NCI-H345 (cell line): ENCODE results near the gene SF3B3.

Source experiments
- DNase-seq: peaks from one replicate; lab custom pipeline; 2025; lab: John Stamatoyannopoulos, UW

The SF3B3 gene

DNA sequence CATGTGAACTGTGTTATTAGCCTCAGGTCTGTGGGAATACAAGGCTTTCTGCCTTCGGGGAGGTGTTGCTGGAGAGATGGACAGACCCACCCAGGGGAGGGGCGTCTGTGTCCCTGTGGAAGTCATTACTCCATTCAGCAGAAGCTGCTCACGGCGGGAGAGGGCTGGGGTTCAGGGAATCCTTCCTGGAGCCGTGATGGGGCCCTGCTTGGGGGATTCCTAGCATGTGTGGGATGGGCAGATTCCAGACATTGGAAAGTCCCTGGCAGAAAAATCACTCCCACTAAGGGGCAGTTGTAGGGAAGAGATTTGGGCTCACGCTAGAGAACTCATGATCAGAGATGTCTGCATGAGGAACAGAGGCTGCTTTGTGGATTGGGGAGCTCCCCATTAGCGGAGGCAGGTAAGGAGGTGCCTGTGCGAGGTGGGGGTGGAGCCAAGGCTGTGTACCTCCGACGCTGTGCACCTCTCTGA is 66.4 kb downstream of the SF3B3 start:
- no peak for DNase-seq

DNA sequence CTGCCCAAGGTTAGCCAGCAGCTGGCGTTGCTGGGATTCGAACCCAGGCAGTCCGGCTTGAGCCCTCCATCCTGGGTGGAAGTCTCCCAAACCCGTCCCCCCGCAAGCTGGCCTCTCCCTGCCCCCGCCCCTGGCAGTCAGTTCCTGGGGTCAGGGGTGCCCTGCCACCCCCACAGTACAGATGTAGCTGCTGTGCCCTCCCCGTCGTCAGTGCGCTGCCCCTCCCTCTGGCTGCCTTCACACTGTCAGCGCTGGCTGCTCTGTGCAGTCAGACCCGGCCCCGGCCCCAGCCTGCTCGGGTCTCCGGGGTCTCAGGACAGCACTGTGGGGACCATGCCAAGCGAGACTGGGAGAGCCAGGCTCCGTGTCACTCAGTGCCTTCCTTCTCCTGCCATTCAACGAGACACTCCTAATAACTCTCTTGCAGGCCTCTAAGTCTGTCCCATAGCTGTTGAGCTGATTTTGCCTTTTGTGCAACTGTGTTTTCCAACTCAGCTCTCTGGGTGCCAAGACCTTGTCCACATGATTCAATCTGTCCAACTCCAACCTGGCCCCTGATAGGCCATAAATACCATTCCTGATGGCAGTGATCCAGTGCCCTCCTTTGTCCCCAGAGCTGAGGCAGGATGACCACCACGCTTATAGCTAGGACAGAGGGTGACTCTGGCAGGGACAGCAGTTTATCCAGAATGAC is 67.3 kb downstream of the SF3B3 start:
- no peak for DNase-seq

DNA sequence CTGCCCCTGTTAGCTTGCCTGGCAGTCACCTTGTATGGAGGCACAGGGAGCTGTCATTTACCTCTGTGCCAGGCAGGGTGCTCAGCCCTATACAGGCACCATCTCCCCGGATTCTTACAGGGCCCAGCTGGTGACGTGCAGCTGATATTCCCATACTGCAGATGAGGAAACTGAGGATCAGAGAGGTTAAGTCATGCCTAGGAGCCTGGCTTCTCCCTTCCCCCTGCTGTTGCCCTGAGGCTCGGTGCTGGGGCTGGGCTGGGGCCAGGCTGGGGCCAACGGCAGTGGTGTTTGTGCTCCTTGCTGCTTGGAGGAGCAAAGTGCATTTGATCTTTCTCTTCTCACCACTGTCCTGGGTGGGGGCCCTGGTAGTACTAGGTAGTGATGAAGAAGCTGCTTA is 68.0 kb downstream of the SF3B3 start:
- no peak for DNase-seq

DNA sequence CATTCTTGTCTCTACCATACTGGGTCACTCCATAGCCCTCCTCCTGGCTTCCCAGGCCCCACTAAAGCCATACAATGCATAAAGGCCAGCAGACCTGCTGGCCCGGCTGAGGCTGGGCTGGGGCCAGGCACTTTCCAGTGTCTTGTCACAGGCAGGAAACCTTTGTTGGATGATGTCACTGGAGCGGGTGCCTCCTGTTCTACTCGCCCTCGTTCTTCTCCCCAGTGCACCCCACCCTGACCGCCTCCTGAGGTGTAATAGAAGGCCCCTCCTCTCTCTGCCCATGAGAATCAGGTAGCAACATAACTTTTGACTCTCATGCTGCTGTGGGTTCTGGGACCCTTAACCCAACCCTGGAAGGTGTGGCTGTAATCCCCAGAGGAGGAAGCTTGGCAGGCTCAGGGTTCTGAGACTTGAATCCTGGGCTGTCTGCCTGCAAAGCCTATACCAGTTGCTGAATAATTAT is 68.5 kb downstream of the SF3B3 start:
- no peak for DNase-seq

DNA sequence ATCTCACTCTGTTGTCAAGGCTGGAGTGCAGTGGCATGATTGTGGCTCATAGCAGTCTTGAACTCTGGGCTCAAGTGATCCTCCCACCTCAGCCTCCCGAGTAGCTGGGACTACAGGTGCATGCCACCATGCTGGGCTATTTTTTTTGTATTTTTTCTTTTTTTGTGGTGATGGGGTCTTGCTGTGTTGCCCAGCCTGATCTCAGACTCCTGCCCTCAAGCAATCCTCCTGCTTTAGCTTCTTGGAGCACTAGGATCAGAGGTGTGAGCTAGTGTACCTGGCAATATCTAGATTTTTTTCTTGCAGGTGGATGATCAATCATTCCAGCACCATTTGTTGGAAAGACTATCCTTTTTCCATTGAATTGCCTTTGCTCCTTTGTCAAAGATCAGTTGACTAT is 69.9 kb downstream of the SF3B3 start:
- DNase-seq = no peak

DNA sequence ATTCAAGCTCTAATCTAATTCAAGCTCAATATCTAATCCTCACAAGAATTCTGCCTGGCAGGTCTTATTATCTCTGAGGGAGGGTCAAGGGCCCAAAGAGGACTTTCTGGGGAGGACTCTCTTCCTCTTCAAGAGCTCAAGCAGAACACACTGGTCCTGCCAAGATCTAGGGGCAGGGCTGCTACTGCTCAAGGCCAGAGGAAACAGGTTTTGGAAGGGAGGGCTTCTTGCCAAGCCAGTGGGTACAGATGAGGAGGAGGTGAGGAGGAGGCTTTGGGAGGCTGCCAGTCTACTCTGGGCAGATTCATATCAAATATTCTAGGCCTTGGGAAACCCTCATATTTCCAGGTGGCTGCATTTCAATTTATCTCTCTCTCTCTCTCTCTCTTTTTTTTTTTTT is 71.0 kb downstream of the SF3B3 start:
- no peak for DNase-seq

DNA sequence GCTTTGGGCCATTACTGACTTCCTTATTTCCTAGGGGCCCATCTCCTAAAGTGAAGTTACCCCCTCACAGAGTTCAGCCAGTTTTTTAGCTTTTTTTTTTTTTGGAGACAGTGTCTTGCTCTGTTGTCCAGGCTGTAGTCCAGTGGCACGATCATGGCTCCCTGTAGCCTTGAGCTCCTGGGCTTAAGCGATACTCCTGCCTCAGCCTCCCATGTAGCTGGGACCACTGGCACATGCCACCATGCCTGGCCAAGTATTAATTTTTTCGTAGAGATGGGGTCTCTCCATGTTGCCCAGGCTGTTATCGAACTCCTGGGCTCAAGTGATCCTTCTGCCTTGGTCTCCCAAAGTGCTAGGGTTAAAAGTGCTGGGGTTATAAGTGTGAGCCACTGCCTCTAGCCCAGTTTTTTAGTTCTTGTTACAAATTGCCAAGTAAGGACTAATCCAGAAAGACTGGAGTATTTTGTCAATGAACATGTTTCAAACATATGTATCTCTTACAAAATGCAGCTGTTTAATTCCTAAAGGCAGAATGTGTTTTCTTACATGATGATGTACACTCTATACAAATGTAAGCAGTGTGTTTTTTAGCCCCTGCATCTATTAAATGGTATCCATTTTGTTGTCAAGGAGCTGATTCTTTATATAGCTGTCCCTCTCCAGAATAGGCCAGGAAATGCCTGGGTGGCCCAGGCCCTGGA is 73.7 kb downstream of the SF3B3 start:
- no peak for DNase-seq

DNA sequence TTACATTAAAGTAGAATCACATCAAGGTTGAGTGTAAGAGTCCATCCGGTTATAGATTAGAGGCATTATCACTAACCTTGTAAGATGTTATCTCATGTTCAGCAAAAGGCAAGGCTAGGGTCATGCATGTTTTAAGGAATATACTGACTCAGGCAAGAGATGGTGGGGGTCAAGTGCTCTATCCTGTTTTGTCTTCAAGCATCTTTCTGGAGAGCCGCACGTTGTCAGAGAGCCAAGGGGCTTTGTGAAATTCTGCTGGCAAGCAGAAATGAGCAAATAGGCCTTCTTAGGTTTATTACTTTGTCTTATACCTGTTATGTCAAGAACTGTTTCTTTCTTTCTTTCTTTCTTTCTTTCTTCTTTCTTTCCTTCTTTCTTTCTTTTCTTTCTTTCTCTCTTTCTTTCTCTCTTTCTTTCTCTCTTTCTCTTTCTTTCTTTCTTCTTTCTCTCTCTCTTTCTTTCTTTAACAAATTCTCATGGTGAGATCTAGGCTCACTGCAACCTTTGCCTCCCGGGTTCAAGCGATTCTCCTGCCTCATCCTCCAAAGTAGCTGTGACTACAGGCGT is 75.4 kb downstream of the SF3B3 start:
- no peak for DNase-seq

DNA sequence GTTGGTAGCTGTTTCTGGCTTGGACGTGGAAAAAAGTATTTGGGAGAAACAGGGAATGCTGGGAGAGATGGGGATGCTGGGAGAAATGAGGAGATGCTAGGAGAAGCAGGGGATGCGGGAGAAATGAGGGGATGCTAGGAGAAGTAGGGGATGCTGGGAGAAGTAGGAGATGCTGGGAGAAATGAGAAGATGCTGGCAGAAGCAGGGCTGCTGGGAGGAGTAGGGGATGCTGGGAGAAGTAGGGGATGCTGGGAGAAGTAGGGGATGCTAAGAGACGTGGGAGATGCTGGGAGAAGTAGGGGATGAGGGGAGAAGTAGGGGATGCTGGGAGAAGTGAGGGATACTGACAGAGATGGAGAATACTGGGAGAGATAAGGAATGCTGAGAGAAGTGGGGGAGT is 77.1 kb downstream of the SF3B3 start:
- DNase-seq = no peak

DNA sequence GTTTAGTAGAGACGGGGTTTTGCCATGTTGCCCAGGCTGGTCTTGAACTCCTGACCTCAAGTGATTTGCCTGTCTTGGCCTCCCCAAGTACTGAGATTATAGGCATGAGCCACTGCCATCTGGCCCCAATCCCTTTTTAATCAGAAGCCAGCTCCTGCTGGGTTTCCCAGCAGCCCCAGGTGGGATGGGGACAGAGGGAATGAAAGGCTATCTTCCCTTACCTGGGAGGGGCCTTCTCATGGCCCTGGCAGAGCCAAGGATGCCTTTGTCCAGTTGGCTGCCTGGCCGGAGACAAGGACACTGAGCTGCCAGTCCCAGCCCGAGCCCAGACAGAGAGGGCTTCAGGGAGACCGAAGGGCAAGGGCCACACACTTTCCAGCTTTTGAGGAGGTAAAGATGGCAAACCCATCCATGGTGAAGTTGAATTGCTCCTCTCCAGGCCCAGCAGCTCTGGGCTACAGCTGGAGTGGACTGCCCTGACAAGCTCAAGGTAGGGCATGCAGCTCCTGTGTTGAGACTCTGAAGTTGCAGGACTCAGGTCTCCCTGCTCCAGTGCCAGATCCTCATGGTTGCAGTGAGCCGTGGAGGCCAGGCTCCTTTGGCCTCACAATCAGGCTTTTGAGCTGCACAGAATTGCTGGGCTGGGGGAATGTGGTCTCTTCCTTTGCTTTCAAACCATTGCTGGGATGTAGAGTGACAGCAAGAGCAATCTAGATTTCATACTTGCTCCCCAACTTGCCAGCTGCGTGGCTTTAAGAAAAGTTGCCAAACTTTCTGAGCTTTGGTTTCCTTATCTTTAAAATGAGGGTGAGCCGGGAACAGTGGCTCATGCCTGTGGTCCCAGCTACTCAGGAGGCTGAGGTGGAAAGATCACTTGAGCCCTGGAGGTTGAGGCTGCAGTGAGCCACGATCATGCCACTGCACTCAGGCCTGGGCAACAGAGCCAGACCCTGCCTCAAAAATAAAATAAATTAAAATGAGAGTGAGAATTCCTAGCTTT is 78.3 kb downstream of the SF3B3 start:
- no peak for DNase-seq

DNA sequence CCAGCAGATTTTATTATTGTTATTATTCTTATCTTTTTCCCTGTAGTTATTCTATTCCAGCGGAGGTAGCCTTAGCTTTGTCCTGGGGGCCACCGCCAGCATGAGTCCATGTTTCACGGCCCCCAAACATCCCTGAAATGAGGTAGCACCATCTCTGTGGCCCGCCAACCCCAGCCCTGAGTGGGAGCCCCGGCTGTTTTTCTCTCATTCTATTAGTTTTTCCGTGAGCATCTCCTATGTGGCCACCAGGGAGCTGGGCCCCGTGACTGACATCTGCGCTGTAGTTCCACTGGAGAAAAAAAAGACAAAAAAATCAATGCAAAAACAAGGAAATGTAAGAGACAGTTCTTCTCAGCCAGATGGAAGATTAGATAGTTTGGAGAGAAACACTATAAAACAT is 79.2 kb downstream of the SF3B3 start:
- DNase-seq = no peak

DNA sequence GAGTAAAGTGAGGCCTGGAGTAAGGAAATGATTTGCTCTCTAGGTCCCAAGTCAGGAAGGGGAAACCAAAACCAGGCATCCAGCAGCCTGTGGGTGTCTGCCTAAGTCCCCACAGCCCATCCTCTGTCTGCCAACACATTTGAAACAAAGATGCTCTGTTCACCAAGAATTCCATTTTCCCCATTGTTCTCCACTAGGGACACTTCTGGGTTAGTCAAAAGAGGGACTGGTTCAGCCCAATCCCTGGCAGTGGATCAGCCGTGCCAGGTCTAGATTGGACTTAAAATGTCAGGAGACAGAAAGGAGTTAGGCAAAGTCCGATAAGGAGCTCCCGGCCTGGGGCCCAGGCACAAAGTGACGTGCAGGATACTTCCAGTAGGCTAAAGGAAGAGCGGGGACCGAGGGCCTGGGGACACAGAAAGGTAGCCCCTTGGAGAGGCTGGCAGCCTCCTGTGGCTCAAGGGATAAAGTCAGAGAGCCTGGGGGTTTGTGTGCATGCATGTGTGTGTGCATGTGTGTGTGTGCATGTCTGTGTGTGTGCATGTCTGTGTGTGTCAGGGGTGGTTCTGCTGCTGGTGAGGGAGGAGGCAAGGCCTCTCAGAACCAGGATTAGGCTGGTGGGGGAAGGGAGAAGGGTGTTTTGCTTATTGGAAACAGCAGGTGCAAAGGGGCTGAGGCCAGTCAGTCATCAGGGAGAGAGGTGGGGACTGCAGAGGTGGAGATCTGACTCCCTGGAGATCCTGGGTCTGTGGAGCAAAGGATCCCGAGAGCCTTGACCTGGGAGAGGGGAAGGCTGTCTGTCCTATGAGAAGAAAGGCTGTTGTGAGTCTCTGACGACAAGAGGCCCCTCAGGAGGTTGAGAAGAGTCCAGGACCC is 81.0 kb downstream of the SF3B3 start:
- DNase-seq = no peak

DNA sequence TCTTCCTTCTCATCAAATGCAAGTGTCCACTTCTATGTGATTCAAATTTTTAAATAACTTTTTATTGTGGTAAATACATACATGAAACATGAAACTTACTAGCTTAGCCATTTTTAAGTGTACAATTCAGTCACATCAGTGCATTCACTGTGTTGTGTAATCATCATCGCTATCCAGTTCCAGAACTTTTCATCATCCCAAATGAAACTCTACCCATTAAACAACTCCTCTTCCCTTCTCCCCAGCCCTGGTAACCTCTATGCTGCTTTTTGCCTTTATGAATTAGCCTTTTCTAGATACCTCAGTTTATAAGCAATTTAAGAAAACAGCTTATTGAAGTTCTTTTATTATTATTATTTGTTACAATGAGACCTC is 81.7 kb downstream of the SF3B3 start:
- no peak for DNase-seq

DNA sequence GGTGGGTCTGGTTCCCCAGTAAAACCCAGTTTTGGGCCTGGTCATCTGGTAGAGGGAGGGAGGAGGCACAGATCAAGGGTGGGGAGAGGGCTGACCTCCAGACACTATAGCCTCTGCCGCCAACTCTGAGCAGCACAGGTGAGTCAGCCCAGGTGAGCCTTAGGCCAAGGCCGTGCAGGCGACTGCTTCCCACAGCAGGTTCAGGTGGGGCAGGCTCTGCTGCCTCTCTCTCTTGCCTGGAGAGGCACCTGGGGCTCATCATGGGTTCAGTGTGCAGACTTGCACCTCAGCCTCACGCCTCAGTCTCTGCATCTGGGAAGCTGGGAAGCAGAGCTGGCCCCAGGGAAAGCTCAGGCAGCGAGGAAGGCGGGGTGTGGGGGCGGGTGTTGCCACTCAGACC is 84.9 kb downstream of the SF3B3 start:
- no peak for DNase-seq

DNA sequence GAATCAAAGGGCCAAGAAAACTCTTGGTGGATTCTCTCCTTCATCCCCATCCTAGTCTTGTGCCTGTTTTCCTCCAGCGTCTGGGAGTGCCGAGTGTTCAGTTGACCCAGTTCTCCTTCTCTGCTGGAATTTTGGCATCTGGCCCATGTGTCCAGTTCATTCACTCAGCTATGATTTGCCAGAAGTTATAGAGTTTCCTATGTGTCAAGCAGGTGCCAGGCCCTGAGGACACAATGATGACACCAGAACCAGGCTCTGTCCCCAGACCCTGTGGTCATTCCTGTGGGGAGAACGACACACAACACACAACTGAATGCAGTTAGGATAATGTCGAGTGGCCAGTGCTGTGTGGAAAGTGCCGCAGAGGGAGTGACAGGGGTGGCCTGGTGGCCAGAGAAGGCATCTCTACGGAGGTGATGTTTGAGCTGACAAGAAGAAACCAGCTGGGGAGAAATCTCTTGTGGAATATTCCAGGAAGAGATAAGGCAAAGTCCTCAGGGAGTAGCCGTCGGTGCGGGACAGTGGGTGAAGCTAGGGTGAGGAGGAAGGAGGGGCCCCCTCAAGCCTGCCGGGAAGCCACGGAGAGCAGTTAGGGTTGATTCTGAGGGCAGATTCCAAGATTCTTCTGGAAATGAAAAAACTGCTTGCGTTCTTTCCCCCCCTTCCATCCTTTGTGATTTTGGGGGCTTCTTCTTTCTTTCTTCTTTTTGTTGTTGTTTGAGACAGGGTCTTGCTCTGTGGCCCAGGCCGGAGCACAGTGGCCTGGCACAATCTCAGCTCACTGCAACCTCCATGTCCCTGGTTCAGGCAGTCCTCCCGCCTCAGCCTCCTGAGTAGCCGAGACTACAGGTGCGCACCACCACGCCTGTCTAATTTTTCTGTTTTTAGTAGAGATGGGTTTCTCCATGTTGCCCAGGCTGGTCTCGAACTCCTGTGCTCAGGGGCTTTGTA is 86.9 kb downstream of the SF3B3 start:
- no peak for DNase-seq

DNA sequence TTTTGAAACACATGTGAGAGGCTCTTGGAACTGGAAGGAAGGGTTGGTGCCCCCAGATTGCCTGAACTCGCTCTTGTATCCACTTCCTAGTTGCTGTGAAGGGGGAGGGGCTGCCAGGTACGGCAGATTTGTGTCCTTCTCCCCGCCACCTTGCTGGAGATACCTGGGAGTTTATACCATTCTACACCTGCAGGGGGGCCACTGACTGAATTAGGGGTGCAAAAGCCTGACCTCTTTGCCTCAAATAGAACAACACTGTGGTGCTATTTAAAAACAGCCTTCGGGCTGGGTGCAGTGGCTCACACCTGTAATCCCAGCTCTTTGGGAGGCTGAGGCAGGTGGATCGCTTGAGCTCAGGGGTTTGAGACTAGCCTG is 87.6 kb downstream of the SF3B3 start:
- no peak for DNase-seq

DNA sequence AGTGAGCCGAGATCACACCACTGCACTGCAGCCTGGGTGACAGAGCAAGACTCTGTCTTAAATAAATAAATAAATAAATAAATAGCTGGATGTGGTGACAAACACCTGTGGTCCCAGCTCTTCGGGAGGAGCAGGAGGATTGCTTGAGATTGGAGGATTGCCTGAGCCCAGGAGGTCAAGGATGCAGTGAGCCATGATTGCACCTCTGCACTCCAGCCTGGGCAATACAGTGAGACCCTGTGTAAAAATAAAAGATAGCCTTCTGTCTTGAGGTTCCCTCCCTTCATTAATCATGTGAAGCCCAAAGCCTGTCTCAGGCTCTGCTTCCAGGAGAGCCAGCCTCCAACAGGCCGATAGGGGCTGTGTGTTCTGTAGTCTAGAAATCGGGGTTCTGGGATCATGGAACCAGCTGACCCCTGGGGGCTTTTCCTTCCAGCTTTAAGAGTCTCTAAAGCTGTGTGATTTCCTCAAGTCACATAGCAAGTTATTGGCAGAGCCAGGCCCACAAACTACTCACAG is 88.2 kb downstream of the SF3B3 start:
- no peak for DNase-seq

DNA sequence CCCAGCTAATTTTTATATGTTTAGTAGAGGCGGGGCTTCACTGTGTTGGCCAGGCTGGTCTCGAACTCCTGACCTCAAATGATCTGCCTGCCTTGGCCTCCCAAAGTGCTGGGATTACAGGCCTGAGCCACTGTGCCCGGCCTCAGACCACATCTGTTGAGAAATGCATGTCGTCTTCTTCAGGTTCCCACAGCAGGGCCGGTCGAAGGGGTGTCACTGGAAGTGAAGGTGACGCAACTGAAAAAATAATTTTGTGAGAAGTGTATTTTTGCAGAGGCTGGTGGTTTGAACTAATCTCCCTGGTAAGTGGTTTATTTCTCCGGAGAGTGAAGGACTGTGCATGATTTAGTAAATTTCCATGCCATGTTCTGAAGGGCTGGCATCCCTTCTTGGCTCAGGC is 89.3 kb downstream of the SF3B3 start:
- no peak for DNase-seq

DNA sequence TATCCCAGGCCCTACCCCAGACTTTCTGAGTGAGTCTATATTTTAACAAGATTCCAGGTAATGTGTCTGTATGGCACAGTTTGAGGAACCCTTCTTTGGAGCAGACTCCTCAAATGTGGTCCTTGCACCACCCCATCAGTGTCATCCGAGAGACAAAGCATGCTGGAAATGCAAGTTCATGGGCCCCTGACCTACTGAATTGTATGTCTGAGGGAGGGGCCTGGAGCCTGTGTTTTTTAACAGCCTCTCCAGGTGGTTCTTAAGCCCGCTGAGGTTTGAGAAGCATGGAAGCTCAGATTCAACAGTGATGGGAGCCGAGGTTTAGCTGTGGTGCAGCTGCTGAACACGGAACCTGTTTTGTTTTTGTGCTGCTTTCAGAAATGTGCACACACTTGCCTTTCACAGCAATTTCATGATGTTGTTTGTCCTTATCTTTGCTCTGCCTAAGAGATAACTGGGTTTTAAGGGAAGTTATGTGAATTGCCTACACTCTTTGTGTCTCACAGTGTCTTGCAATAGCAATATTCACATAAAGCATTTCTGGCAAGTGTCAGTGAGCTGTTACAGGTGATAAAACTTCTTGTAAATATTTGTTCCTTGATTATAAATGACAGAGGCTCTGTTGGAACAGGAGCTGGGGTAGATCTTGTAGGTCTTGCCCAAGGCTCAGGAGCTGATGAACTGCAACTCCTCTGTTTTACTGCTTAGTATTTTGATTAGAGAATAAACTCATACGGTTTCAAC is 90.8 kb downstream of the SF3B3 start:
- DNase-seq = no peak
